HT1080 (cell line): Measurements from ENCODE around the gene VPS52. TPM values are rescaled to one million over a fixed set of nuclear protein-coding genes. Genes with fewer than 3 reads are reported as not detected.

Experiments used
- small RNA-seq: library from RNA; depleted of rRNA; stranded (forward); fragments of <200 nt; gene quantifications from one replicate; pipeline ENCODE3, GENCODE V24; 2014
- total RNA-seq: library from RNA; depleted of rRNA; stranded (reverse); fragments of >200 nt; shearing (Covaris generic); gene quantifications from 2 replicates; pipeline ENCODE4 v1.2.3, GENCODE V29; 2014; rRNA removed

The VPS52 gene
- total RNA-seq, 1 experiment from 2014 or later = 38.2 TPM

Small RNA genes within 50 kb of the gene (small RNA-seq; reads per million reads assigned to genes)
- gene MIR219A1 = 0.61 reads per million, percentile 61 among the genes with 10 or more reads in this experiment

Other genes with a start within 250 kb of the VPS52 start
- gene HLA-DPA1, start 198.2 kb downstream of the VPS52 start, total RNA-seq = 2.2 and 8.9 TPM in 2 replicates
- gene HLA-DPB1, start 195.9 kb downstream of the VPS52 start, total RNA-seq = 12.7 and 33.5 TPM in 2 replicates
- gene COL11A2, start 79.4 kb downstream of the VPS52 start, total RNA-seq = 0.71 and 0.77 TPM in 2 replicates
- gene RXRB, start 71.2 kb downstream of the VPS52 start, total RNA-seq = 30.7 and 32.5 TPM in 2 replicates
- 94.6 and 121 TPM in 2 replicates for gene SLC39A7, start 71.0 kb downstream of the VPS52 start, total RNA-seq
- 5.3 and 5.6 TPM in 2 replicates for gene HSD17B8, start 67.2 kb downstream of the VPS52 start, total RNA-seq
- gene RING1, start 63.4 kb downstream of the VPS52 start, total RNA-seq = 32.1 and 37.0 TPM in 2 replicates
- 3,065 and 5,472 TPM in 2 replicates for gene RPS18, start 199 bp upstream of the VPS52 start, total RNA-seq
- gene B3GALT4, start 5.2 kb upstream of the VPS52 start, total RNA-seq = 1.2 TPM in 2 replicates
- 170 and 256 TPM in 2 replicates for gene WDR46, start 17.4 kb upstream of the VPS52 start, total RNA-seq
- gene PFDN6, start 17.7 kb upstream of the VPS52 start, total RNA-seq = 194 and 225 TPM in 2 replicates
- gene RGL2, start 27.1 kb upstream of the VPS52 start, total RNA-seq = 37.3 and 37.6 TPM in 2 replicates
- gene TAPBP, start 42.2 kb upstream of the VPS52 start, total RNA-seq = 42.4 and 68.0 TPM in 2 replicates
- 10.9 and 12.4 TPM in 2 replicates for gene ZBTB22, start 45.9 kb upstream of the VPS52 start, total RNA-seq
- gene DAXX, start 51.1 kb upstream of the VPS52 start, total RNA-seq = 108 and 114 TPM in 2 replicates
- 80.5 and 105 TPM in 2 replicates for gene KIFC1, start 119.9 kb upstream of the VPS52 start, total RNA-seq
- 27.0 and 30.8 TPM in 2 replicates for gene PHF1, start 139.1 kb upstream of the VPS52 start, total RNA-seq
- 266 and 270 TPM in 2 replicates for gene CUTA, start 146.2 kb upstream of the VPS52 start, total RNA-seq
- 1.4 and 1.7 TPM in 2 replicates for gene SYNGAP1, start 148.2 kb upstream of the VPS52 start, total RNA-seq
- 8.2 and 8.4 TPM in 2 replicates for gene ZBTB9, start 182.7 kb upstream of the VPS52 start, total RNA-seq